HK-2 (cell line): ENCODE measurements around the gene ALPG.
"Not testable (repeated sequence)": the region's sequence is repeated elsewhere in the genome, so short reads cannot be mapped to it uniquely, and the experiment has no call there.

Source experiments
- DNase-seq: peaks from one replicate; pipeline ENCODE4 v3.0.0-alpha.2; 2018; ENCODE audit not compliant: unreplicated experiment

The ALPG gene

GRCh38 chr2:232395586-232395985 lies 11.1 kb upstream of the ALPG start:
- no peak for DNase-seq

GRCh38 chr2:232396683-232397082 lies 10.0 kb upstream of the ALPG start:
- no peak for DNase-seq

- no peak for DNase-seq
These were observed 8.2 kb upstream of the ALPG start for GRCh38 chr2:232398293-232399034.

GRCh38 chr2:232400256-232401015 lies 6.2 kb upstream of the ALPG start:
- no peak for DNase-seq

DNA sequence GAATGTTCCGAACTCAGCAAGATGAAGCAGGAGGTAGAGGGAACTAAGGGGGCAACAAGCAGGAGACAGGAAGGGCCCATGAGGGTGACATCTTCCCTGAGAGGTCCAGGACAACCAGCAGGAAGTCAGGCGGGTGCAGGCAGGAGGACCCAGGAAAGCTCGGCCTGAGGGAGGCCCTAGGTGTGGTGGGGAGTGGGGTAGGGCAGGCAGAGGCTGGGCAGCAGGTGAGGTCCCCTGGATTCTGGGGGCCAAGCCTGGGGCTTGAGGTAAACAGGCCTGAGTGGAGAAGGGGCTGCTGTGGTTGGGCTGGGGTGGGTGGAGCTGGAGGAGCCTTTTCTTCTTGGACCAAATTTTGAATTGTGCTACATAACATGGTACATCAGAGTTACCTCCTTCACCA lies 4.1 kb upstream of the ALPG start:
- no peak for DNase-seq

- no peak for DNase-seq
These were observed 617 bp upstream of the ALPG start for GRCh38 chr2:232405943-232406510.

DNA sequence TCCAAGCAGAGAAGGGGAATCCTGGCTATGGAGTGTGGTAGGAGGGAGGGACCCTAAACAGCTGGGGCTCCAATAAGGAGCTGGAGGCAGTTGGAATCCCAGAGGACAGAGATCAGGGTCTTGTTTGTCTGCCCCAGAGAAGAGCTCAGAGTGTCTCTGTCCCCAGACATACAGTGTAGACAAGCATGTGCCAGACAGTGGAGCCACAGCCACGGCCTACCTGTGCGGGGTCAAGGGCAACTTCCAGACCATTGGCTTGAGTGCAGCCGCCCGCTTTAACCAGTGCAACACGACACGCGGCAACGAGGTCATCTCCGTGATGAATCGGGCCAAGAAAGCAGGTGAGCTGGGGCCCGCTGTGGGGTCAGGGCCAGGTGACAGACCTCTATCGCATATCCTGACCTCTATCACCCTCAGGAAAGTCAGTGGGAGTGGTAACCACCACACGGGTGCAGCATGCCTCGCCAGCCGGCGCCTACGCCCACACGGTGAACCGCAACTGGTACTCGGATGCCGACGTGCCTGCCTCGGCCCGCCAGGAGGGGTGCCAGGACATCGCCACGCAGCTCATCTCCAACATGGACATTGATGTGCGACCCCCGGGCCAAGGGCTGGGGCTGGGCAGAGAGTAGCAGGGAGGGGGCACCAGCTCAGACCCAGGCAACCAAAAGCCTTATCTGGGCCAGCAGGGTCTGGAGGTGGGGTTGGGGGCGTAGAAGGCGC lies 945 bp downstream of the ALPG start:
- DNase-seq = not testable (repeated sequence)

- DNase-seq = not testable (repeated sequence)
These were observed 1.6 kb downstream of the ALPG start for GRCh38 chr2:232408269-232408668.

- DNase-seq = not testable (repeated sequence)
These were observed 3.0 kb downstream of the ALPG start for GRCh38 chr2:232409617-232410016.

DNA sequence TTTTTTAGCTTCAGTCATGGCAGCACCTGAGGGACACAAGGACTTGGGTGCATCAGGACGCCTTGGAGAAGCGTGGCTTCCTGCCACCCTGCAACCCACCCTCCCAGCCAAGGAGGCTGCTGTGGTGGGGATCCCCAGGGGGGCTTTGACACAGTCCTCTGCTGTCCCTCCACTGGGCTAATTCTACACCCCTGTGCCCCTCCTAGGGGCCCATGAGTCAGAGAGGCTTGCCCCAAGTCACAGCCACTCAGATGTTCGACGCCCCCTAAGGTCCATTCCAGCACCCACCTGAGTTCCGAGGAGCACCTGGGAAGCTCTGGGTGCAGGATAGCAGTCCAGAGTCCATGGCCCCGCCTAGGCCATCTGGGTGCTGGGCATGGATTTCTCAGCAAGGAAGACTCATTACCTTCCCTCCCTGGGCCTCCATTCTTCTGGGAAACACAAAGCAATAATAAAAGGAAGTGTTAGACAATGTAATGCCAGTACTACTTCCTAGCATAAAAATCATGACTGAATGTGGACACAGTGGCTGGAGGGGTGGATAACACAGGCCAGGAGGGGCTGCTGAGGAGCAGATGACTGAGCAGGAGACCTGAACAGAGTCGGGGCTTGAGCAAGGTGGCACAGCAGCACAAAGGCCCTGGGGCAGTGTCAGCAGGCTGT lies 3.7 kb downstream of the ALPG start:
- DNase-seq = no peak

DNA sequence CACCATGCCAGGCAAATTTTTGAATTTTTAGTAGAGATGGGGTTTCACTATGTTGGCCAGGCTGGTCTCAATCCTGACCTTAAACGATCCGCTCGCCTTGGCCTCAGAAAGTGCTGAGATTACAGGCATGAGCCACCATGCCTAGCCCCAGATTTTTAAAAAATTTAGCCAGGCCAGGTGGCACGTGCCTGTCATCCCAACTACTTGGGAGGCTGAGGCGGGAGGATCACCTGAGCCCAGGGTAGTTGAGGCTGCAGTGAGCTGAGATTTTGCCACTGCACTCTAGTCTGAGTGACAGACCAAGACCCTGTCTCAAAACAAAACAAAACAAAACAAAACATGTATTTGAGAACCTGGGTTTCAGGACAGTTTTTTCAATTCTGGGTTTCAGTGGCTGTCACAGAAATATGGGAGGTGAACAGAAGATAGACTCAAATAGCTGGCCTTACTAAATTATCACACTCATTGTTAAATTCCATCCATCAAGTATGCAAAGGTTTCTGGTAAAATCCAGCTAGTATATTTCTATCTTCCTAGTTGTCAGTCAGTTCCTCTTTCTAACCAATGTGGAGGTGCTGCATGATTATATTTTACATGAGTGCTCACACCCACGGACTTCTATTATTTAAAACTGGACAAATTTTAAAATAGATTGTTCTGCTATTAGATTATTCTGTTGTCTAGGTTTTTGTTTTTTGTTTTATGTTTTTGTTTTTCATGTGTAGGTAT lies 5.4 kb downstream of the ALPG start:
- no peak for DNase-seq

DNA sequence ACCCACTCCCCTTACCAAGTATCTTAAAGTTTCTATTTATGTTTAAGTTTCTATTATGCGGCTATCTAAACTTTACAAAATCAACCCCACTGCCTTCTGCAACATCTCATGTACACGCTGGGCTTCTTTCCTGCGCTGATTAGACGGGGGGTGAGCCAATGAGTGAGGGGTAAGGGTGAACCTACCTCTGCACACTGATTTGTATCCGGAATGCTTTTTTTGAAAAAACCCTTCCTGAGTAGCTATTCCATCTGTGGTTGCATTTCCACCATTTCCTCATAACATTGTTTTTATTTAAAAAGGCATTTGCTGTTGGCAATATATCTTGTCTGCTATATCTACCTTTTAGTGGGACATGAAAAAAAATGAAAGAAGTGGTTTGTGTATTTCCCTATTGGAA lies 6.3 kb downstream of the ALPG start:
- DNase-seq = no peak

DNA sequence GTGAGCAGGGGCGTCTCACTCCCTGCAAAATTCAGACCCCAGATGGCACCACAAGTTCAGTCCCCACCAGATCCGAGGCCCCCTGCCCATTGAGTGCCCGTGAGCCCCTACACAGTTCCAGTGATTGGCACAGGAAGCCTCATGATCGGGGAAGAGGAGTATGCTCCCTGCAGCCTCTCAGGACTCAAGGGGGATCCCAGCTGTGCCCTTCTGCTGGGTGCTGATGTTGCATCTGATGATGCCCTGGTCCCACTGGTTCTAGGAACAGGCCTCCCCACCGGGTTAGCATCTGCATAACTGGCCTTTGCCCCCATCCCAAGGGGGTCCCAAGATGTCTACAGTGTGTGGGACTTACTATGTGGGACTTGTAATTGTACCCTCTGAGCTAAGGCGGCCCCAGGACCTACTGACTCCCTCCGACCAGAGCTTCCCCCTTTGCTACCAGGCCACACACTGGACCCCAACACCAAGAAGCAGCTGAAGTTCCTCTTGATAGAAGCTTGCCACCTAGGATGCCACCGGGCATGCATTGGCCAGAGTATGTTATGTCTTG lies 8.6 kb downstream of the ALPG start:
- DNase-seq = no peak

DNA sequence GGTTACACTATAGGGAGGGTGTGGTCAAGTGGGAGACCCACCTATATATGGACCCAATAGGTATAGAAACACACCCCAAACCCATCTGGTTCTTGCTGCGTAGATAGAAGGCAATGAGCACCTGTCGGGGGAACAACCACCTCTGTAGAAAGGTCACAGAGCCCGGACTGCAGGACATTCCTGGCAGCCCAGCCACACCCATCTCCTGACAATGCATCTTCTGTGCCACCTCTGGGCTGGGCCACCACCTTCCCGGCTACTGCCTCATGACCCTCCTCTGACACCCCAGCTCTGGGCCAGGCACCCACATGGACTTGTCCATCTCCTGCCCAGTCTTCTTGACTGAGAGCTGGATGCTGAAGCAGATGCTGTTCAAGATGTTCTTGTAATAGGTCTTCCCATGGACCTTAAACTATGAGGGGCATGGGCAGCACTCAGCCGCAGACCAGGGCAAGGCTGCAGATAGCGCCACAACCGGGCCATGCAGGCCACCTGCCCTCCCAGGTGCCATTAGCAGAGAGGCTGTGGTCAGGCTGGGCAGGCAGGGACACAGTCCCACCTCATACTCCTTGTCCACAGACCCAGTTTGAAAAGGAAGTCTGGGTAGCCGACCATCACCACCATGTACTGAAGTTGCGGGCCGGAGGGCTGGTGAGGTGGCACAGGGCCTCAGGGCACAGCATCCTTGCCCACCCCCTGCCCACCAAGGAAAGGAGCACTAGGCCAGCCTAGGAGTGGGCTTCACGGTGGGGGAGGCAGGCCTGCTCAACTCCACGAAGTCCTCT lies 9.3 kb downstream of the ALPG start:
- no peak for DNase-seq

DNA sequence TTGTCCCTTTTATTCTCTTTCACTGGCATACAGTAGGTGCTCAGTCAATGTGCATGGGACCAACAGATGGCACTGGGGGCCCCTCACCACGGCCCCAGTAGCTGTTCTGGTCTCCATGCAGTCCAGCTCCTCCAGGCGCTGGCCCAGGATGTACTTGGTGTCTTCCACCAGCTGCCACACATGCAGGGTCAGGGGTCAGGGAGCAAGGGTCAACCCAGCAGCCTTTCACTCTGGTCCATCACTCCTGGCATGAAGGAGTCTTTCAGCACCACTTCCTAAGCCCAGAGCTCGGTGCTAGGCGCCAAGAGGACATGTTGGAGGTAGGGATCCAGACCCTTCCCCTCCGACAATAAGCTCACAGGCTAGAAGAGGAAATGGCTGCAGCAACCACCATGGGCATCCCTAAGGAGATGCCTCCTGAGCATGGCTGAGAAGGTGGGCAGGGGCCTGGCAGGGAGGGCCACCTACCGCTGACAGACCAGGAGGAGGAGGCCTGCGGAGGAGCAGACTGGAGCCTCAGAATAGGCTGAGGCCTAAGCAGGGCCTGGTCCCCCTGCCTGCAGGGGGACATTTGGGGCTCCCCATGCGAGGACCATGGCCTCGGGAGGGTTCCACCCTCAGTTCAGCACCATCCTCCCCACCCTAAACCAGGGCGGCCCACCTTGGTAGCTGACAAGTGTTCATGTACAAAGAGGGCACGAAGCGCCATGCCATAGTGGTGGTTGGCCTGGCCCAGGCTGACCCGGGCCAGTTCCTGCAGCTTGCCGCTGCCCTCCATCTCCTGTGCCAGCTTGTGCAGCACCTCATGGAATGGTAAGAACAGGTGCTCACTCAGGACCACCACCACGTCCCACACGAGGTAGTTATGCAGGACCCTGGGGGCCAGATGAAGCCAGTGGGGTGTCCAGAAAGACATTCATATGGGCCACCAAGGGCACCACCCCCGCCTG lies 10.2 kb downstream of the ALPG start:
- DNase-seq = no peak

GRCh38 chr2:232417489-232417888 lies 10.8 kb downstream of the ALPG start:
- DNase-seq = no peak

DNA sequence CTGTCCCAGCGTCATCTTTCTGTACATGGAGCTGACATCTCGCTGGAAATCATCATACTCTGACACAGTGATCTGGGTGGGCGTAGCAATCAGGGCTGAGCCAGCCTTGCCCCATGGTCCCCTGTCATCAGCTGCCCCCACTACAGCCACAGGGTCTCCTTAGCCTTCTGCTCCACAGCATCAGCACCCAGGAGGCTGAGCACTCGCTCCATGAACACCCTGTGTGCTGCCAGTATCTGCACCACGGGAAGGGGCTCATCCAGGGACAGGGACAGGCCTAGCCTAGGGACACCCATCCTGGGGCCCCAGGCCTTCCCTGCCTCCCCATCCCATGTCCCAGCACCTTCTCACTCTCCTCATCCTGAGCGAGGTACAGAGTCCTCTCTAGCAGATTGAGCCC lies 11.4 kb downstream of the ALPG start:
- DNase-seq = no peak

- DNase-seq = no peak
These were observed 12.0 kb downstream of the ALPG start for GRCh38 chr2:232418466-232419244.
